SH-SY5Y (cell line): ENCODE data around the gene BRME1.

Source experiments
- GATA2 ChIP-seq: IDR thresholded peaks from 2 replicates; pipeline ENCODE4 v1.6.1; 2011; ENCODE audit warnings: mild to moderate bottlenecking, low read depth, low read length
- GATA3 ChIP-seq: IDR thresholded peaks from 2 replicates; pipeline ENCODE4 v1.6.1; 2011; ENCODE audit warnings: low read depth, mild to moderate bottlenecking, low read length, moderate library complexity

GRCh38 chr19:13942023-13942684 lies 36.2 kb upstream of the BRME1 start:
- TF ChIP-seq GATA2 = no peak
- TF ChIP-seq GATA3 = no peak
